Jurkat, Clone E6-1 (cell line): ENCODE results near the gene TFF3. TPM values are rescaled to one million over a fixed set of nuclear protein-coding genes. Genes with fewer than 3 reads are reported as not detected.

ENCODE experiments used
- DNase-seq: peaks from one replicate; pipeline ENCODE4 v3.0.0-alpha.2; 2011; ENCODE audit warnings: low read depth, low spot score
- H3K4me3 ChIP-seq: 2 replicates; pipeline ENCODE4 v1.5.1; 2011; ENCODE audit warnings: mild to moderate bottlenecking, low read length, control low read depth, moderate library complexity
- polyA plus RNA-seq: library from polyadenylated mRNA; unstranded; fragments of >200 nt; gene quantifications from one replicate; pipeline ENCODE4 v1.2.1, GENCODE V29; 2012; ENCODE audit warnings: missing spikeins; ENCODE audit not compliant: insufficient read length, insufficient read depth

The TFF3 gene
- not detected for polyA plus RNA-seq

GRCh38 chr21:42315296-42315891 lies at the start of gene TFF3:
TSS of gene TFF3 (minus strand) at chr21:42315409. CDS start at chr21:42315374, 35 bp downstream.
- H3K4me3 ChIP-seq = no peak within 1 kb of the TSS
- DNase-seq = no peak

GRCh38 chr21:42364304-42364865 lies 49.2 kb upstream of the TFF3 start:
- no peak for DNase-seq
- no peak overlapping the region for H3K4me3 ChIP-seq

- H3K4me3 ChIP-seq = no peak overlapping the region
- DNase-seq = no peak
These were observed 48.1 kb upstream of the TFF3 start for GRCh38 chr21:42363312-42363711.

DNA sequence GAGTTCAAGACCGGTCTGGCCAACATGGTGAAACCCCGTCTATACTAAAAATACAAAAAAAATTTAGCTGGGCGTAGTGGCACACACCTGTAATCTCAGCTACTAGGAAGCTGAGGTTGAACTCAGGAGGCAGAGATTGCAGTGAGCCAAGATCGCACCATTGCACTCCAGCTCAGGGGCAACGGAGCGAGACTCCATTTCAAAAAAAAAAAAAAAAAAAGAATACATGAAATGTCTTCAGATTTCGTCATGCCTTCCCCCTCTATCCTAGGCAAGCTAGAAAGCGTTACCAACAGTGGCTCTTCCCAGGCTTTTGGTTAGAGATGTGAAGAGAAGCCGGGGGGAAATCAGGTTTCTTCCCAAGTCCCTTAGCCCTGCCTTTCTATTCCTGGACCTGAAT lies 47.5 kb upstream of the TFF3 start:
- no peak for DNase-seq
- no peak overlapping the region for H3K4me3 ChIP-seq

- no peak overlapping the region for H3K4me3 ChIP-seq
- no peak for DNase-seq
These were observed 47.0 kb upstream of the TFF3 start for GRCh38 chr21:42362198-42362597.

GRCh38 chr21:42361286-42361685 lies 46.1 kb upstream of the TFF3 start:
- H3K4me3 ChIP-seq = no peak overlapping the region
- DNase-seq = no peak

- DNase-seq = no peak
- H3K4me3 ChIP-seq = no peak overlapping the region
These were observed 45.1 kb upstream of the TFF3 start for GRCh38 chr21:42360317-42360716.

GRCh38 chr21:42358937-42359336 lies 43.7 kb upstream of the TFF3 start:
- no peak for DNase-seq
- no peak overlapping the region for H3K4me3 ChIP-seq

DNA sequence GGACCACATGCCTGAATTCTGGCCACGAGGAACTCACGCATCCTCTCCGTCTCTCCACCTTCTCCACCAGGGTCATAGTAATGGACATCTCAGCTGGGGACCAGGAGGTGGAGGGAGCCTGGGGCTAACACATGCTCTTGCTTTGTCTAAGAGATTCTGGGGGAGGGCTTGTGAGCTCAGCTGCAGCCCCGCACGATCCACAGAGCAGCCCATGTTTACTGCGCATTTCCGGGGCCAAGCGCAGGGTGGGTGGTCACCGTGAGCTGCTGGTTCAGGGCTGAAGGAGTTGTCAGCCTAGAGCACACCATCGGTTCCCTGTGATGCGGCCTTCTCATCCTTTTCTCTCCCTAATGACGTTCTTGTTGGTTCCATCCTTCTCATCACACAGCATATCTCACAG lies 43.1 kb upstream of the TFF3 start:
- H3K4me3 ChIP-seq = no peak overlapping the region
- no peak for DNase-seq

DNA sequence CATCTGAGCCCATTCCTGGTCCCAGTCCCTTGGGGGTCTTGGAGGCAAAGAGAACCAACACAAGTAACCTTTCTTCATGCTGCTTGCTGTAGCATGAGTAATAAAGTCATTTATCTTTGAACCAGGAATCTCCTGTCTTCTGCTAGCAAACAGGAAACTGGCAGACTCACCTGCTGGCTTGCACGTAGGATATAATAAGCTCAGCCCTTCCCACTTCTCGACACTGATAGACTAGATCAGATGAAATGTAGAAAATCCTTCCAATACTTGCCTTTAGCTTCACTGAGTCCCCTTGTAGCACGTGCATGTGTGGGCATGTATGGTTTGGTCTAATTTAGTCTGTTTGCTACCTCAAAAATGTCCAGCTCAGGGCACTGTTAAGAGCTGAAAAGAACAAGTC lies 42.1 kb upstream of the TFF3 start:
- no peak for DNase-seq
- H3K4me3 ChIP-seq = no peak overlapping the region

DNA sequence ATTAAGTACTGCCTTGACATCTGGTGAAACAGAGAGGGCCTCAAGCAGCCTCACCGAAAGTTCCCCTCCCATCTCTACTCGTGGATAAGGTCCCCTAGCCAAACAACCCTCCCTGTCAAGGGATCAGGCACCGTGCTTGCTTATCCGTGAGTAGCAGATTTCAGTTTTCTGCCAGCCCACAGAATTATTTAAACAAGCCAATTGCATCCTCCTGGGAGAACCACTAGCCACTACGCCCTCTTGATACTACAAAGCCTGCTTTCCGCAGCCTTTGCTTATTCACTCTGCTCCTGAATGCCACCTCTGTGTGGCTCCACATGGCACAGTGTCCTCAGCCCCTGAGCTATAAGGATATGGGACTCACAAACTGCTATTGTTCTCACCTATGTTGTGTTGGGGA lies 41.4 kb upstream of the TFF3 start:
- no peak overlapping the region for H3K4me3 ChIP-seq
- DNase-seq = no peak

GRCh38 chr21:42356046-42356445 lies 40.8 kb upstream of the TFF3 start:
- no peak overlapping the region for H3K4me3 ChIP-seq
- no peak for DNase-seq

DNA sequence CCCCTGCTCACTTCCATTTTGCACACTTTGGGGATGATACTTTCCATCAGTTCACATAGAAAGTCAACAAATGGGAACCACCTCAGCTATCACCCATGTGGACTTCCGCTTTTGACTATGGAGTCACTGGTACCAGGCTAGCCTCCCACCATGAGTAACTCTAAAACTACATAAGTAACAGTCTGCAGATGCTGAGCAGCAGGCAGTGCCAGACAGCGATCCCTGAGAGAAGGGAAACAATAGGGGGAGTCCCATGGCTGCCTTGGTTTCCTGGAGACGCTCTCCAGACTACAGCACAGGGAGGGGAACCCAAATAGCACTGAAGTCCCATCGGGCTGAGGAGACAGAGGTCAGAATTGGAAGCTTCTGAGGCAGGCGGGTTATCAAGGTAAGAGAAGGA lies 38.4 kb upstream of the TFF3 start:
- DNase-seq = no peak
- no peak overlapping the region for H3K4me3 ChIP-seq

- H3K4me3 ChIP-seq = no peak overlapping the region
- DNase-seq = no peak
These were observed 37.4 kb upstream of the TFF3 start for GRCh38 chr21:42352441-42353095.

DNA sequence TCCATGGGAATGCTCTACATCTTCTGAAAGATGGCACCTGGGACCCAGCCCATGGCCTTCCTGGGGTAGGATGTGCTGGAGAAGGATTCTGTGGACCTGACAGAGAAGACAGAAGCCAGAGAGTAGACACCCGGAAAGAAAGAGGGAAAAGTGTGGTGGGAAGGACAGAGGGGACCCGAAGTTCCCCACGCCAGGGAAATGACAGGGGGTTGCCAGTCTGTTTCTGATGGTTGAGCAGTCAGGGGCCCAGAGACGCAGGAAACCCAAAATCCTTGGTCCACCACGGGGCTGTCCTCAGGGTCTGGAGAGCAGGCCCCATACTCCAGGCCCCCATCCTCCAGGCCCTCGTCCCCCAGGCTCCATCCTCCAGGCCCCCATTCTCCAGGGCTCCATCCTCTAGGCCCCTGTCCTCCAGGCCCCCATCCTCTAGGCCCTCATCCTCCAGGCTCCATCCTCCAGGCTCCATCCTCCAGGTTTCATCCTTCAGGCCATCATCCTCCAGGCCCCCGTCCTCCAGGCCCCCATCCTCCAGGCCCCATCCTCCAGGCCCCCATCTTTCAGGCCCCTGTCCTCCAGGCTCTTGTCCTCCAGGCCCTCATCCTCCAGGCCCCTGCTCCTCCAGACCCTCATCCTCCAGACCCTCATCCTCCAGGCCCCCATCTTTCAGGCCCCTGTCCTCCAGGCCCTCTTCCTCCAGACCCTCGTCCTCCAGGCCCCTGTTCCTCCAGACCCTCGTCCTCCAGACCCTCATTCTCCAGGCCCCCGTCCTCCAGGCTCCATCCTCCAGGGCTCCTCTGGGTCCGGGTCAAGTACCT lies 36.6 kb upstream of the TFF3 start:
- H3K4me3 ChIP-seq = no peak overlapping the region
- no peak for DNase-seq

- no peak for DNase-seq
- no peak within 1 kb of the TSS for H3K4me3 ChIP-seq
These were observed 35.8 kb upstream of the TFF3 start, which contains the start of gene TFF2 for GRCh38 chr21:42350927-42351426. TSS of gene TFF2 (minus strand) at chr21:42350994. CDS start at chr21:42350957, 37 bp downstream.

- no peak for DNase-seq
- no peak overlapping the region for H3K4me3 ChIP-seq
These were observed 35.2 kb upstream of the TFF3 start for GRCh38 chr21:42350318-42350910.

- peak; percentile 36 for DNase-seq
- no peak overlapping the region for H3K4me3 ChIP-seq
These were observed 34.5 kb upstream of the TFF3 start for GRCh38 chr21:42349420-42350317.
